ENCODE results near the gene SELENOO. TPM values are rescaled to one million over a fixed set of nuclear protein-coding genes. Genes with fewer than 3 reads are reported as not detected.

Gene SELENOO
- total RNA-seq, 1 experiment from 2014 or later, result 19.0 TPM

DNA sequence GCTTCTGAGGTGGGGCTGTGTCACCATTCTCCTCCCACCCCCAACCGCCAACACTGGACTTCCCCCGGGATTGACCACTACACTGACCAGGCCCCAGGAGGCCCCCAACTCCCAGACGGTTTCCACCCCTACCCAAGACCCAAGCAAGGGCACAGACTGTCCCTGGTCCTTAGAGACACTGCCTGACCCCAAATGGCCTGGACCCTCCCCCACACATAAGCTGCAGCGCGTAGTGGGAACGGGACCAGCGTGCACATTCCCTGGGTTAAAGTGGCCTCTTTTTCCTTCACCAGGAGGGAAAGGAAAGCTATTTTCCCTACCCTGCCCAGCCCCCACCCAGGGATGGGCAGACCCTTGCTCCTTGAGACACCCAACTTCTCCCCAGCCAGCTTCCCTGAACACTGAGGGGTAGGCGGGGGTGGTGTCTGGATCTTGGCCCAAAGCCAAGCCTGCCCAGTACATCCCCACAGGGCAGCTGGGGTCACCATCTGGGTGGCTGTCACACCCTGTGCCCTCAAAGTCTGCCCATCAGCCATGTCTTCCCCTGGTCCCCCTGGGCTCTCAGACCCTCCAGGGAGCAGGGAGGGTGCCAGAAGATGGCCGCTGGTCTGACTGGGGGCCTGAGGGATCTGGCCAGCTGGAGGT lies 62.3 kb downstream of the SELENOO start:
- no peak overlapping the region for H3K56ac ChIP-seq (ENCODE audit: insufficient read length, low read depth, low read length)
- Mint-ChIP-seq H3K36me3 (ENCODE audit: insufficient read depth in 1 of 3, low read depth in 3 of 3) (no peaks in the 10 kb centered on the region), H3K4me3 (no peak overlapping the region), H3K9me3 (peaks cover 2 to 3% of the 10 kb centered on the region in 2 experiments; a peak in 2 of 5 replicates), H3K4me1 (peaks cover 8 to 12% of the 10 kb centered on the region in 2 experiments), H3K27me3 (ENCODE audit: low read depth) (peaks cover 68% of the 10 kb centered on the region), H3K27ac (no peak overlapping the region; a peak in 1 of 7 replicates)
- H3K9me3 ChIP-seq (ENCODE audit: control insufficient read depth, low read depth, low read length), result no peaks in the 10 kb centered on the region
- H3K27ac ChIP-seq (ENCODE audit: insufficient read length, low read depth, low read length), result no peak overlapping the region
- no peak overlapping the region for H3K9ac ChIP-seq (ENCODE audit: extremely low read depth, insufficient read length, low read length)
- no peak overlapping the region for H4K5ac ChIP-seq (ENCODE audit: insufficient read length, low read depth, low read length)
- peaks cover 8% of the 10 kb centered on the region for H3K23me2 ChIP-seq (ENCODE audit: insufficient read length, low read depth, low read length, poor library complexity, severe bottlenecking)
- H2BK12ac ChIP-seq (ENCODE audit: insufficient read length, low read depth, low read length), result no peak overlapping the region
- no peaks in the 10 kb centered on the region for H3K79me2 ChIP-seq (ENCODE audit: insufficient read depth, low read length)
- H4K8ac ChIP-seq (replicated peaks; ENCODE audit: insufficient read length, low read depth, low read length), result no peak overlapping the region
- H2BK5ac ChIP-seq (ENCODE audit: insufficient read length, low read length), result no peak overlapping the region
- no peak overlapping the region for H2AK5ac ChIP-seq (ENCODE audit: insufficient read length, low read length)
- H3K27me3 ChIP-seq (ENCODE audit: insufficient read depth, low read length), result peaks cover 1% of the 10 kb centered on the region; the same call in 1 of the 2 replicates
- no peak overlapping the region for H2AFZ ChIP-seq (ENCODE audit: low read length)
- DNase-seq, result no peak
- H3K23ac ChIP-seq (ENCODE audit: insufficient read length, low read depth, low read length), result no peak overlapping the region
- H2BK20ac ChIP-seq (ENCODE audit: low read depth, low read length, poor library complexity, severe bottlenecking), result no peak overlapping the region
- H2BK15ac ChIP-seq (ENCODE audit: low read depth, low read length), result no peak overlapping the region
- no peak overlapping the region for H3K4me2 ChIP-seq (ENCODE audit: insufficient read depth, insufficient read length, low read length)
- TF ChIP-seq, protein P1, sequence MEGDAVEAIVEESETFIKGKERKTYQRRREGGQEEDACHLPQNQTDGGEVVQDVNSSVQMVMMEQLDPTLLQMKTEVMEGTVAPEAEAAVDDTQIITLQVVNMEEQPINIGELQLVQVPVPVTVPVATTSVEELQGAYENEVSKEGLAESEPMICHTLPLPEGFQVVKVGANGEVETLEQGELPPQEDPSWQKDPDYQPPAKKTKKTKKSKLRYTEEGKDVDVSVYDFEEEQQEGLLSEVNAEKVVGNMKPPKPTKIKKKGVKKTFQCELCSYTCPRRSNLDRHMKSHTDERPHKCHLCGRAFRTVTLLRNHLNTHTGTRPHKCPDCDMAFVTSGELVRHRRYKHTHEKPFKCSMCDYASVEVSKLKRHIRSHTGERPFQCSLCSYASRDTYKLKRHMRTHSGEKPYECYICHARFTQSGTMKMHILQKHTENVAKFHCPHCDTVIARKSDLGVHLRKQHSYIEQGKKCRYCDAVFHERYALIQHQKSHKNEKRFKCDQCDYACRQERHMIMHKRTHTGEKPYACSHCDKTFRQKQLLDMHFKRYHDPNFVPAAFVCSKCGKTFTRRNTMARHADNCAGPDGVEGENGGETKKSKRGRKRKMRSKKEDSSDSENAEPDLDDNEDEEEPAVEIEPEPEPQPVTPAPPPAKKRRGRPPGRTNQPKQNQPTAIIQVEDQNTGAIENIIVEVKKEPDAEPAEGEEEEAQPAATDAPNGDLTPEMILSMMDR (conservative IDR thresholded peaks at IDR 0.05), result no peak
- no peak overlapping the region for H3K4ac ChIP-seq (ENCODE audit: low read depth, low read length)
- H3K18ac ChIP-seq (ENCODE audit: insufficient read length, low read depth, low read length), result no peak overlapping the region
- H2BK120ac ChIP-seq (ENCODE audit: low read depth, low read length, poor library complexity, severe bottlenecking), result no peak overlapping the region
- H3K14ac ChIP-seq (ENCODE audit: insufficient read depth, low read length), result no peak overlapping the region
- H4K20me1 ChIP-seq (ENCODE audit: control insufficient read depth, insufficient read depth, insufficient read length), result no peaks in the 10 kb centered on the region
- no CpG with 5 or more reads among the region's 9 CpGs for WGBS (ENCODE audit: extremely low coverage, insufficient read length, low lambda C conversion rate)
- H4K91ac ChIP-seq (ENCODE audit: insufficient read length, low read depth, low read length), result no peak overlapping the region
- no peak overlapping the region for H3T11ph ChIP-seq (ENCODE audit: low read length)
- no peaks in the 10 kb centered on the region for H3K79me1 ChIP-seq (ENCODE audit: insufficient read depth, low read depth, low read length, poor library complexity, severe bottlenecking)
- H3K4me1 ChIP-seq (ENCODE audit: insufficient read depth, low read length), result no peaks in the 10 kb centered on the region

Measured in H9 (cell line).